HepG2 (cell line): ENCODE data around the gene TOLLIP. TPM values are rescaled to one million over a fixed set of nuclear protein-coding genes. Genes with fewer than 3 reads are reported as not detected.

ENCODE experiments used
- DNMT3B ChIP-seq: conservative IDR thresholded peaks from 2 replicates; pipeline ENCODE4 v1.6.1; 2016; ENCODE audit warnings: missing biosample characterization, control low read depth
- IKZF4 ChIP-seq: sonication (generic); formaldehyde crosslinking; IDR thresholded peaks from 2 replicates; pipeline ENCODE4 v1.5.1; 2020; ENCODE audit warnings: borderline replicate concordance, mild to moderate bottlenecking, low read depth, missing genetic modification reagents; ENCODE audit errors: not compliant biosample characterization
- KMT2A ChIP-seq: sonication (generic); formaldehyde crosslinking; IDR thresholded peaks from 2 replicates; pipeline ENCODE4 v1.4.0; 2020; ENCODE audit warnings: missing genetic modification reagents
- KMT2B ChIP-seq: IDR thresholded peaks from 2 replicates; pipeline ENCODE4 v1.6.1; 2016; ENCODE audit warnings: missing genetic modification reagents, missing compliant biosample characterization
- LCORL ChIP-seq, 2 experiments: fragments of 450-650 bp in 1 of 2; sonication (generic) in 1 of 2; formaldehyde crosslinking in 1 of 2; IDR thresholded peaks; 2 replicates each; pipeline versions ENCODE4 v1.5.0 to v1.6.1; 2017 to 2020; ENCODE audit warnings: antibody characterized with exemption in 1 of 2, missing genetic modification reagents in 1 of 2
- NR2F6 ChIP-seq, 2 experiments: IDR thresholded peaks; 2 replicates each; pipeline ENCODE4 v1.6.1; 2016; ENCODE audit warnings: antibody characterized with exemption in 1 of 2, mild to moderate bottlenecking in 1 of 2
- TSC22D2 ChIP-seq: sonication (generic); formaldehyde crosslinking; IDR thresholded peaks from 2 replicates; pipeline ENCODE4 v1.5.1; 2020; ENCODE audit warnings: missing genetic modification reagents, mild to moderate bottlenecking, borderline replicate concordance
- ZFP62 ChIP-seq: sonication (generic); formaldehyde crosslinking; IDR thresholded peaks from 2 replicates; pipeline ENCODE4 v1.4.0; 2020; ENCODE audit warnings: missing genetic modification reagents
- ZNF180 ChIP-seq: sonication (generic); formaldehyde crosslinking; IDR thresholded peaks from 2 replicates; pipeline ENCODE4 v1.4.0; 2020; ENCODE audit warnings: low read depth, missing genetic modification reagents, borderline replicate concordance
- ZNF20 ChIP-seq: sonication (generic); formaldehyde crosslinking; IDR thresholded peaks from 2 replicates; pipeline ENCODE4 v1.4.0; 2020; ENCODE audit warnings: mild to moderate bottlenecking, moderate library complexity, missing genetic modification reagents
- ZNF530 ChIP-seq: sonication (generic); formaldehyde crosslinking; IDR thresholded peaks from 2 replicates; pipeline ENCODE4 v1.5.0; 2020; ENCODE audit warnings: low read depth, mild to moderate bottlenecking, missing genetic modification reagents
- ZNF564 ChIP-seq: sonication (generic); formaldehyde crosslinking; IDR thresholded peaks from 2 replicates; pipeline ENCODE4 v1.8.1; 2023; ENCODE audit warnings: mild to moderate bottlenecking, missing genetic modification reagents
- ZNF883 ChIP-seq: sonication (generic); formaldehyde crosslinking; IDR thresholded peaks from 2 replicates; pipeline ENCODE4 v1.5.1; 2020; ENCODE audit warnings: mild to moderate bottlenecking, missing genetic modification reagents; ENCODE audit errors: not compliant biosample characterization
- polyA plus RNA-seq, 8 experiments: library from polyadenylated mRNA; depleted of rRNA in 3 of 8; stranded (reverse) in 7 of 8; unstranded in 1 of 8; fragments of >200 nt; fragmentation: Illumina TruSeq in 4 of 8; extraction: Trizol in 4 of 8; gene quantifications; 2 replicates each; pipeline versions ENCODE4 v1.2.1 to v1.2.3, GENCODE V29; 2011 to 2016; ENCODE audit warnings: low read depth in 4 of 8, missing spikeins in 1 of 8, mixed read lengths in 1 of 8; ENCODE audit not compliant: insufficient read depth in 1 of 8
- total RNA-seq, 5 experiments: library from RNA; depleted of rRNA; stranded (reverse); fragments of >200 nt; fragmentation: Illumina TruSeq; extraction: Trizol; gene quantifications; 2 replicates each; pipeline ENCODE4 v1.2.3, GENCODE V29; 2016; ENCODE audit warnings: low read depth in 1 of 5
- TF ChIP-seq, protein P1 (sequence below): sonication (generic); formaldehyde crosslinking; IDR thresholded peaks from 2 replicates; pipeline ENCODE4 v1.5.1; 2020; ENCODE audit warnings: mild to moderate bottlenecking, missing genetic modification reagents, borderline replicate concordance
- TF ChIP-seq, protein P2 (sequence below): sonication (generic); formaldehyde crosslinking; IDR thresholded peaks from 2 replicates; pipeline ENCODE4 v1.5.0; 2020; ENCODE audit warnings: missing genetic modification reagents
- TF ChIP-seq, protein P3 (sequence below): sonication (generic); formaldehyde crosslinking; IDR thresholded peaks from 2 replicates; pipeline ENCODE4 v1.4.0; 2020; ENCODE audit warnings: missing genetic modification reagents, borderline replicate concordance
- TF ChIP-seq, protein P4 (sequence below): IDR thresholded peaks from 2 replicates; pipeline ENCODE4 v1.6.1; 2012; ENCODE audit warnings: low read length, improper control_type of control experiment
- TF ChIP-seq, protein P5 (sequence below): IDR thresholded peaks from 2 replicates; pipeline ENCODE4 v1.6.1; 2016; ENCODE audit warnings: control low read depth
- TF ChIP-seq, protein P6 (sequence below): sonication (generic); formaldehyde crosslinking; IDR thresholded peaks from 2 replicates; pipeline ENCODE4 v1.4.0; 2020; ENCODE audit warnings: mild to moderate bottlenecking, missing genetic modification reagents

Gene TOLLIP
- total and polyA plus RNA-seq, 2 of the 13 experiments (the other 11 are each of a cell fraction or from before 2014, with no cell fraction given): 25.9 to 47.5 TPM

DNA sequence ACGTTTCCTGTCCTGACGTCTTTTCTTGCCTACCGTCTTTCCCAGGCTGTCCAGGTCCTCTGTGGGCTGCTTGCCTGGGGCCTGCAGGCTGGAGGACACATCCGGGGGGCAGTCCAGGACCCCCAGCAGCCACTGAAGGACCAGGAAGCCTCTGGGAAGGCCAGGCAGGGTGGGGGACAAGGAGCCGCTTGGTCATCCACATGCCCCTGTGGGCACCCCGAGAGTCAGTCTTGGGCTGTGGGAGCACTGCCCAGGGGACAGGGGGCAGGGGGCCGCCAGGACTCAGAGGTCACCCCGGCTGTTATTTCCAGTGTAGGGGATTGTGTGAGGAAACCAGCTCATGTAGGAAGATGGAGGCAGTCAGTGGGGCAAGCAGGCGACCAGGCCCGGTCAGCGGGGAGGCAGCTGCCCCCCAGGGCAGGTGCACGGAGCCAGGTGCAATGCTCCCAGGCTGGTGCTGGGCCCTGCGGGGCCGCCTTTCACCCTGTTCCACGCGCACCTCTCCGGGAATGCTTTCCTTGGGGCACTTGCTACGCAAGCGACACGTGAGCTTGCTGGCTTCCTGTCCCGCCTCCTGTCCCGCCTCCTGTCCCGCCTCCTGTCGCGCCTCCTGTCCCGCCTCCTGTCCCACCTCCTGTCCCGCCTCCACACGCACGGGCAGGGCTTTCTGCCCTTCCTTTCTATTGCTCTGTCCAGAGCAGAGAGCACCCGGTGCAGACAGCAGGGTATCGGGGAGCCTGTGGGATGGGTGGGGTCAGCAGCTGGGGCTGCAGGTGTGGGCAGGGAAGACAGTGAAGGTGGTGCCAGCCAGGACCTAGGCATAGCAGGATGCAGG lies 47.0 kb downstream of the TOLLIP start (continued):
- TF ChIP-seq, protein P1, sequence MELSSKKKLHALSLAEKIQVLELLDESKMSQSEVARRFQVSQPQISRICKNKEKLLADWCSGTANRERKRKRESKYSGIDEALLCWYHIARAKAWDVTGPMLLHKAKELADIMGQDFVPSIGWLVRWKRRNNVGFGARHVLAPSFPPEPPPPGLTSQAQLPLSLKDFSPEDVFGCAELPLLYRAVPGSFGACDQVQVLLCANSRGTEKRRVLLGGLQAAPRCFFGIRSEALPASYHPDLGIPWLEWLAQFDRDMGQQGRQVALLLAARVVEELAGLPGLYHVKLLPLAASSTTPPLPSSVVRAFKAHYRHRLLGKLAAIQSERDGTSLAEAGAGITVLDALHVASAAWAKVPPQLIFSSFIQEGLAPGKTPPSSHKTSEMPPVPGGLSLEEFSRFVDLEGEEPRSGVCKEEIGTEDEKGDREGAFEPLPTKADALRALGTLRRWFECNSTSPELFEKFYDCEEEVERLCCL (CRISPR knock-in tag): no peak
- no peak for TF ChIP-seq ZNF180 (CRISPR knock-in tag)
- TF ChIP-seq, protein P2, sequence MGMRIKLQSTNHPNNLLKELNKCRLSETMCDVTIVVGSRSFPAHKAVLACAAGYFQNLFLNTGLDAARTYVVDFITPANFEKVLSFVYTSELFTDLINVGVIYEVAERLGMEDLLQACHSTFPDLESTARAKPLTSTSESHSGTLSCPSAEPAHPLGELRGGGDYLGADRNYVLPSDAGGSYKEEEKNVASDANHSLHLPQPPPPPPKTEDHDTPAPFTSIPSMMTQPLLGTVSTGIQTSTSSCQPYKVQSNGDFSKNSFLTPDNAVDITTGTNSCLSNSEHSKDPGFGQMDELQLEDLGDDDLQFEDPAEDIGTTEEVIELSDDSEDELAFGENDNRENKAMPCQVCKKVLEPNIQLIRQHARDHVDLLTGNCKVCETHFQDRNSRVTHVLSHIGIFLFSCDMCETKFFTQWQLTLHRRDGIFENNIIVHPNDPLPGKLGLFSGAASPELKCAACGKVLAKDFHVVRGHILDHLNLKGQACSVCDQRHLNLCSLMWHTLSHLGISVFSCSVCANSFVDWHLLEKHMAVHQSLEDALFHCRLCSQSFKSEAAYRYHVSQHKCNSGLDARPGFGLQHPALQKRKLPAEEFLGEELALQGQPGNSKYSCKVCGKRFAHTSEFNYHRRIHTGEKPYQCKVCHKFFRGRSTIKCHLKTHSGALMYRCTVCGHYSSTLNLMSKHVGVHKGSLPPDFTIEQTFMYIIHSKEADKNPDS (CRISPR knock-in tag): no peak
- no peak for TF ChIP-seq ZNF564 (CRISPR knock-in tag)
- TF ChIP-seq, protein P3, sequence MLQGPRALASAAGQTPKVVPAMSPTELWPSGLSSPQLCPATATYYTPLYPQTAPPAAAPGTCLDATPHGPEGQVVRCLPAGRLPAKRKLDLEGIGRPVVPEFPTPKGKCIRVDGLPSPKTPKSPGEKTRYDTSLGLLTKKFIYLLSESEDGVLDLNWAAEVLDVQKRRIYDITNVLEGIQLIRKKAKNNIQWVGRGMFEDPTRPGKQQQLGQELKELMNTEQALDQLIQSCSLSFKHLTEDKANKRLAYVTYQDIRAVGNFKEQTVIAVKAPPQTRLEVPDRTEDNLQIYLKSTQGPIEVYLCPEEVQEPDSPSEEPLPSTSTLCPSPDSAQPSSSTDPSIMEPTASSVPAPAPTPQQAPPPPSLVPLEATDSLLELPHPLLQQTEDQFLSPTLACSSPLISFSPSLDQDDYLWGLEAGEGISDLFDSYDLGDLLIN (CRISPR knock-in tag): no peak
- no peak for TF ChIP-seq NR2F6 (IDR thresholded peaks at IDR 0.05)
- TF ChIP-seq NR2F6 (CRISPR knock-in tag; IDR thresholded peaks at IDR 0.05): peak; percentile 8; the same call in 1 of the 2 replicates
- TF ChIP-seq TSC22D2 (CRISPR knock-in tag): no peak
- peak; percentile 30 for TF ChIP-seq IKZF4 (CRISPR knock-in tag)
- TF ChIP-seq ZNF530 (CRISPR knock-in tag): no peak
- TF ChIP-seq, protein P4, sequence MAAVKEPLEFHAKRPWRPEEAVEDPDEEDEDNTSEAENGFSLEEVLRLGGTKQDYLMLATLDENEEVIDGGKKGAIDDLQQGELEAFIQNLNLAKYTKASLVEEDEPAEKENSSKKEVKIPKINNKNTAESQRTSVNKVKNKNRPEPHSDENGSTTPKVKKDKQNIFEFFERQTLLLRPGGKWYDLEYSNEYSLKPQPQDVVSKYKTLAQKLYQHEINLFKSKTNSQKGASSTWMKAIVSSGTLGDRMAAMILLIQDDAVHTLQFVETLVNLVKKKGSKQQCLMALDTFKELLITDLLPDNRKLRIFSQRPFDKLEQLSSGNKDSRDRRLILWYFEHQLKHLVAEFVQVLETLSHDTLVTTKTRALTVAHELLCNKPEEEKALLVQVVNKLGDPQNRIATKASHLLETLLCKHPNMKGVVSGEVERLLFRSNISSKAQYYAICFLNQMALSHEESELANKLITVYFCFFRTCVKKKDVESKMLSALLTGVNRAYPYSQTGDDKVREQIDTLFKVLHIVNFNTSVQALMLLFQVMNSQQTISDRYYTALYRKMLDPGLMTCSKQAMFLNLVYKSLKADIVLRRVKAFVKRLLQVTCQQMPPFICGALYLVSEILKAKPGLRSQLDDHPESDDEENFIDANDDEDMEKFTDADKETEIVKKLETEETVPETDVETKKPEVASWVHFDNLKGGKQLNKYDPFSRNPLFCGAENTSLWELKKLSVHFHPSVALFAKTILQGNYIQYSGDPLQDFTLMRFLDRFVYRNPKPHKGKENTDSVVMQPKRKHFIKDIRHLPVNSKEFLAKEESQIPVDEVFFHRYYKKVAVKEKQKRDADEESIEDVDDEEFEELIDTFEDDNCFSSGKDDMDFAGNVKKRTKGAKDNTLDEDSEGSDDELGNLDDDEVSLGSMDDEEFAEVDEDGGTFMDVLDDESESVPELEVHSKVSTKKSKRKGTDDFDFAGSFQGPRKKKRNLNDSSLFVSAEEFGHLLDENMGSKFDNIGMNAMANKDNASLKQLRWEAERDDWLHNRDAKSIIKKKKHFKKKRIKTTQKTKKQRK: no peak
- TF ChIP-seq DNMT3B: no peak
- TF ChIP-seq ZNF883 (CRISPR knock-in tag): no peak
- TF ChIP-seq, protein P5, sequence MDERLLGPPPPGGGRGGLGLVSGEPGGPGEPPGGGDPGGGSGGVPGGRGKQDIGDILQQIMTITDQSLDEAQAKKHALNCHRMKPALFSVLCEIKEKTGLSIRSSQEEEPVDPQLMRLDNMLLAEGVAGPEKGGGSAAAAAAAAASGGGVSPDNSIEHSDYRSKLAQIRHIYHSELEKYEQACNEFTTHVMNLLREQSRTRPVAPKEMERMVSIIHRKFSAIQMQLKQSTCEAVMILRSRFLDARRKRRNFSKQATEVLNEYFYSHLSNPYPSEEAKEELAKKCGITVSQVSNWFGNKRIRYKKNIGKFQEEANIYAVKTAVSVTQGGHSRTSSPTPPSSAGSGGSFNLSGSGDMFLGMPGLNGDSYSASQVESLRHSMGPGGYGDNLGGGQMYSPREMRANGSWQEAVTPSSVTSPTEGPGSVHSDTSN (CRISPR knock-in tag): no peak
- TF ChIP-seq, protein P6, sequence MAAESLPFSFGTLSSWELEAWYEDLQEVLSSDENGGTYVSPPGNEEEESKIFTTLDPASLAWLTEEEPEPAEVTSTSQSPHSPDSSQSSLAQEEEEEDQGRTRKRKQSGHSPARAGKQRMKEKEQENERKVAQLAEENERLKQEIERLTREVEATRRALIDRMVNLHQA (CRISPR knock-in tag): no peak
- TF ChIP-seq KMT2A: peak; percentile 62; the same call in 1 of the 2 replicates
- TF ChIP-seq ZFP62 (CRISPR knock-in tag): no peak
- no peak for TF ChIP-seq LCORL (IDR thresholded peaks at IDR 0.05)
- TF ChIP-seq LCORL (CRISPR knock-in tag; IDR thresholded peaks at IDR 0.05): no peak
- no peak for TF ChIP-seq ZNF20
- no peak; the same call in 1 of the 2 replicates for TF ChIP-seq KMT2B (CRISPR knock-in tag)
